ENCODE data around the gene MORC3. TPM values are rescaled to one million over a fixed set of nuclear protein-coding genes. Genes with fewer than 3 reads are reported as not detected.

The MORC3 gene
- total and polyA plus RNA-seq, 9 of the 15 experiments (the other 6 are each of a cell fraction or from before 2014, with no cell fraction given), result 12.7 to 53.7 (median 36.0) TPM

GRCh38 chr21:36297938-36298572, 21.9 kb upstream of the MORC3 start (continued):
- no peak for TF ChIP-seq ATF1 (CRISPR knock-in tag; IDR thresholded peaks at IDR 0.05)
- no peak for TF ChIP-seq ATF1 (tag; IDR thresholded peaks at IDR 0.05)
- TF ChIP-seq, protein P1, sequence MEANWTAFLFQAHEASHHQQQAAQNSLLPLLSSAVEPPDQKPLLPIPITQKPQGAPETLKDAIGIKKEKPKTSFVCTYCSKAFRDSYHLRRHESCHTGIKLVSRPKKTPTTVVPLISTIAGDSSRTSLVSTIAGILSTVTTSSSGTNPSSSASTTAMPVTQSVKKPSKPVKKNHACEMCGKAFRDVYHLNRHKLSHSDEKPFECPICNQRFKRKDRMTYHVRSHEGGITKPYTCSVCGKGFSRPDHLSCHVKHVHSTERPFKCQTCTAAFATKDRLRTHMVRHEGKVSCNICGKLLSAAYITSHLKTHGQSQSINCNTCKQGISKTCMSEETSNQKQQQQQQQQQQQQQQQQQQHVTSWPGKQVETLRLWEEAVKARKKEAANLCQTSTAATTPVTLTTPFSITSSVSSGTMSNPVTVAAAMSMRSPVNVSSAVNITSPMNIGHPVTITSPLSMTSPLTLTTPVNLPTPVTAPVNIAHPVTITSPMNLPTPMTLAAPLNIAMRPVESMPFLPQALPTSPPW (CRISPR knock-in tag; IDR thresholded peaks at IDR 0.05), result peak; percentile 38; the same call in 1 of the 2 replicates
- no peak; the same call in 1 of the 2 replicates for TF ChIP-seq FOXP1 (CRISPR knock-in tag; IDR thresholded peaks at IDR 0.05)
- no peak for TF ChIP-seq ZNF398 (CRISPR knock-in tag; IDR thresholded peaks at IDR 0.05)
- TF ChIP-seq ZNF316 (IDR thresholded peaks at IDR 0.05), result no peak
- TF ChIP-seq SMAD1 (IDR thresholded peaks at IDR 0.05; ENCODE audit: low read depth, low read length, partially characterized antibody), result no peak
- TF ChIP-seq, protein P2, sequence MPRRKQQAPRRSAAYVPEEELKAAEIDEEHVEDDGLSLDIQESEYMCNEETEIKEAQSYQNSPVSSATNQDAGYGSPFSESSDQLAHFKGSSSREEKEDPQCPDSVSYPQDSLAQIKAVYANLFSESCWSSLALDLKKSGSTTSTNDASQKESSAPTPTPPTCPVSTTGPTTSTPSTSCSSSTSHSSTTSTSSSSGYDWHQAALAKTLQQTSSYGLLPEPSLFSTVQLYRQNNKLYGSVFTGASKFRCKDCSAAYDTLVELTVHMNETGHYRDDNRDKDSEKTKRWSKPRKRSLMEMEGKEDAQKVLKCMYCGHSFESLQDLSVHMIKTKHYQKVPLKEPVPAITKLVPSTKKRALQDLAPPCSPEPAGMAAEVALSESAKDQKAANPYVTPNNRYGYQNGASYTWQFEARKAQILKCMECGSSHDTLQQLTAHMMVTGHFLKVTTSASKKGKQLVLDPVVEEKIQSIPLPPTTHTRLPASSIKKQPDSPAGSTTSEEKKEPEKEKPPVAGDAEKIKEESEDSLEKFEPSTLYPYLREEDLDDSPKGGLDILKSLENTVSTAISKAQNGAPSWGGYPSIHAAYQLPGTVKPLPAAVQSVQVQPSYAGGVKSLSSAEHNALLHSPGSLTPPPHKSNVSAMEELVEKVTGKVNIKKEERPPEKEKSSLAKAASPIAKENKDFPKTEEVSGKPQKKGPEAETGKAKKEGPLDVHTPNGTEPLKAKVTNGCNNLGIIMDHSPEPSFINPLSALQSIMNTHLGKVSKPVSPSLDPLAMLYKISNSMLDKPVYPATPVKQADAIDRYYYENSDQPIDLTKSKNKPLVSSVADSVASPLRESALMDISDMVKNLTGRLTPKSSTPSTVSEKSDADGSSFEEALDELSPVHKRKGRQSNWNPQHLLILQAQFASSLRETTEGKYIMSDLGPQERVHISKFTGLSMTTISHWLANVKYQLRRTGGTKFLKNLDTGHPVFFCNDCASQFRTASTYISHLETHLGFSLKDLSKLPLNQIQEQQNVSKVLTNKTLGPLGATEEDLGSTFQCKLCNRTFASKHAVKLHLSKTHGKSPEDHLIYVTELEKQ (CRISPR knock-in tag; IDR thresholded peaks at IDR 0.05), result no peak
- TF ChIP-seq, protein P3, sequence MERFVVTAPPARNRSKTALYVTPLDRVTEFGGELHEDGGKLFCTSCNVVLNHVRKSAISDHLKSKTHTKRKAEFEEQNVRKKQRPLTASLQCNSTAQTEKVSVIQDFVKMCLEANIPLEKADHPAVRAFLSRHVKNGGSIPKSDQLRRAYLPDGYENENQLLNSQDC (CRISPR knock-in tag; IDR thresholded peaks at IDR 0.05), result no peak
- no peak for TF ChIP-seq EWSR1 (IDR thresholded peaks at IDR 0.05; ENCODE audit: borderline replicate concordance, low read depth, partially characterized antibody)
- TF ChIP-seq HMG20A (CRISPR knock-in tag; conservative IDR thresholded peaks at IDR 0.05), result no peak
- peak; percentile 54 for TF ChIP-seq KDM5B (IDR thresholded peaks at IDR 0.05; ENCODE audit: insufficient replicate concordance, low read depth, low read length)
- TF ChIP-seq, protein P4, sequence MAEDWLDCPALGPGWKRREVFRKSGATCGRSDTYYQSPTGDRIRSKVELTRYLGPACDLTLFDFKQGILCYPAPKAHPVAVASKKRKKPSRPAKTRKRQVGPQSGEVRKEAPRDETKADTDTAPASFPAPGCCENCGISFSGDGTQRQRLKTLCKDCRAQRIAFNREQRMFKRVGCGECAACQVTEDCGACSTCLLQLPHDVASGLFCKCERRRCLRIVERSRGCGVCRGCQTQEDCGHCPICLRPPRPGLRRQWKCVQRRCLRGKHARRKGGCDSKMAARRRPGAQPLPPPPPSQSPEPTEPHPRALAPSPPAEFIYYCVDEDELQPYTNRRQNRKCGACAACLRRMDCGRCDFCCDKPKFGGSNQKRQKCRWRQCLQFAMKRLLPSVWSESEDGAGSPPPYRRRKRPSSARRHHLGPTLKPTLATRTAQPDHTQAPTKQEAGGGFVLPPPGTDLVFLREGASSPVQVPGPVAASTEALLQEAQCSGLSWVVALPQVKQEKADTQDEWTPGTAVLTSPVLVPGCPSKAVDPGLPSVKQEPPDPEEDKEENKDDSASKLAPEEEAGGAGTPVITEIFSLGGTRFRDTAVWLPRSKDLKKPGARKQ (CRISPR knock-in tag; IDR thresholded peaks at IDR 0.05), result no peak
- no peak for TF ChIP-seq GTF2A2 (tag; IDR thresholded peaks at IDR 0.05)
- TF ChIP-seq, protein P5, sequence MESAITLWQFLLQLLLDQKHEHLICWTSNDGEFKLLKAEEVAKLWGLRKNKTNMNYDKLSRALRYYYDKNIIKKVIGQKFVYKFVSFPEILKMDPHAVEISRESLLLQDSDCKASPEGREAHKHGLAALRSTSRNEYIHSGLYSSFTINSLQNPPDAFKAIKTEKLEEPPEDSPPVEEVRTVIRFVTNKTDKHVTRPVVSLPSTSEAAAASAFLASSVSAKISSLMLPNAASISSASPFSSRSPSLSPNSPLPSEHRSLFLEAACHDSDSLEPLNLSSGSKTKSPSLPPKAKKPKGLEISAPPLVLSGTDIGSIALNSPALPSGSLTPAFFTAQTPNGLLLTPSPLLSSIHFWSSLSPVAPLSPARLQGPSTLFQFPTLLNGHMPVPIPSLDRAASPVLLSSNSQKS (CRISPR knock-in tag; IDR thresholded peaks at IDR 0.05), result no peak
- no peak for TF ChIP-seq ZNF830 (CRISPR knock-in tag; IDR thresholded peaks at IDR 0.05)
- no peak for TF ChIP-seq RBM39 (optimal IDR thresholded peaks at IDR 0.05; ENCODE audit: low read depth, low read length)
- TF ChIP-seq PHF21A (IDR thresholded peaks at IDR 0.05; ENCODE audit: borderline replicate concordance, low read depth), result no peak
- peak; percentile 30; the same call in 1 of the 2 replicates for TF ChIP-seq ZNF324 (CRISPR knock-in tag; IDR thresholded peaks at IDR 0.05)
